ENCODE results near the gene PIP5K1A. TPM values are rescaled to one million over a fixed set of nuclear protein-coding genes. Genes with fewer than 3 reads are reported as not detected.

PIP5K1A gene
- polyA plus RNA-seq, 1 experiment, result 138 TPM

DNA sequence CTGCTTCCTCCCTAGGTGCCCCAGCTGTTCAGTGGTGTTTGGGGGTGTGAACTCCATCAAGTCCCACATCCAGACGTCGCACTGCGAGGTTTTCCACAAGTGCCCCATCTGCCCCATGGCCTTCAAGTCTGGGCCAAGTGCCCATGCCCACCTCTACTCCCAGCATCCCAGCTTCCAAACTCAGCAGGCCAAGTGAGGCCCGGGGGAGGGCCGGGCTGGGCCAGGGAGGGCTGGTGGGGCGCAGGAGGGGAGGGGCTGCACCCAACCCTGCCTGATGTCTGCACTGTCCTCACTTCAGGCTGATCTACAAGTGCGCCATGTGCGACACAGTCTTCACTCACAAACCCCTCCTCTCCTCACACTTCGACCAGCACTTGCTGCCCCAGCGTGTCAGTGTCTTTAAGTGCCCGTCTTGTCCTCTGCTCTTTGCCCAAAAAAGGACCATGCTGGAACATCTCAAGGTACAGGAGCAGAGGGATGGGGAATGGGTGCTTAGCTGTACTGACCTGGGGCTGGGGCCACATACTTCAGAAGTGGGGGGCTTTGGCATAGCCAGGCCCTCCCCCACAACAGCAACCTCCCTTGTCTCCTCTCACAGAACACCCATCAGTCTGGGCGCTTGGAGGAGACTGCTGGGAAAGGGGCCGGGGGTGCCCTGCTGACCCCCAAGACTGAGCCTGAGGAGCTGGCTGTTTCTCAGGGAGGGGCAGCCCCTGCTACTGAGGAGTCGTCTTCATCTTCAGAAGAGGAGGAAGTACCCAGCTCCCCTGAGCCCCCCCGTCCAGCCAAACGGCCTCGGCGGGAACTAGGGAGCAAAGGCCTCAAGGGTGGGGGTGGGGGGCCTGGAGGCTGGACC, 91.0 kb downstream of the PIP5K1A start:
- no peak overlapping the region for H3K4me3 ChIP-seq (ENCODE audit: low read depth, low read length)
- ChIA-PET POLR2A (no interaction called here), CTCF (interaction anchor here (1.3 kb wide), 1 partner anchor 11 kb away, joined by 6 read pairs; no protein-coding TSS in a partner anchor)
- no peak for TF ChIP-seq CTCF (IDR thresholded peaks at IDR 0.05; ENCODE audit: insufficient read depth, low read depth, low read length)
- H3K36me3 ChIP-seq (ENCODE audit: control insufficient read depth, insufficient read depth, low read length), result peaks cover 61% of the 10 kb centered on the region
- no peaks in the 10 kb centered on the region for H3K27me3 ChIP-seq (ENCODE audit: control insufficient read depth, insufficient read depth, low read length)
- no peak for DNase-seq (ENCODE audit: low read depth)

GRCh38 chr1:151289991-151290708, 91.8 kb downstream of the PIP5K1A start:
- H3K36me3 ChIP-seq (ENCODE audit: control insufficient read depth, insufficient read depth, low read length), result peaks cover 64% of the 10 kb centered on the region
- CTCF ChIA-PET, result interaction anchor here (0.9 kb wide), 1 partner anchor 40 kb away, joined by 3 read pairs; no protein-coding TSS in a partner anchor
- DNase-seq (ENCODE audit: low read depth), result no peak

DNA sequence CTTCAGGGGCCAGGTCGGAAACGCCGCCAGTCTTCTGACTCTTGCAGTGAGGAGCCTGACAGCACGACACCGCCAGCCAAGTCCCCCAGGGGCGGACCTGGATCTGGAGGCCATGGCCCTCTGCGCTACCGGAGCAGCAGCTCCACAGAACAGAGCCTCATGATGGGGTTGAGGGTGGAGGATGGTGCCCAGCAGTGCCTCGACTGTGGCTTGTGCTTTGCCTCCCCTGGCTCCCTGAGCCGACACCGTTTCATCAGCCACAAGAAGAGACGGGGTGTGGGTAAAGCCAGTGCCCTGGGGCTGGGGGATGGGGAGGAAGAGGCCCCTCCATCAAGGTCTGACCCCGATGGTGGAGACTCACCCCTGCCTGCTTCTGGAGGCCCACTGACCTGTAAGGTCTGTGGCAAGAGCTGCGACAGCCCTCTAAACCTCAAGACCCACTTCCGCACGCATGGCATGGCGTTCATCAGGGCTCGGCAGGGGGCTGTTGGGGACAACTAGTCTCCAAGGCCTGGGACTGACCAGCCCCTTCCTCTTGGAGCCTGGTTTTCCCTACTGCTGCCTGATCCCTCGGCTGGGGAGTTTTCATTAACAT, 92.5 kb downstream of the PIP5K1A start:
- TF ChIP-seq CTCF (IDR thresholded peaks at IDR 0.05; ENCODE audit: insufficient read depth, low read depth, low read length), result no peak
- POLR2A ChIA-PET, result no interaction called here
- no peak for DNase-seq (ENCODE audit: low read depth)
- Histone ChIP-seq H3K4me3 (ENCODE audit: low read depth, low read length) (no peak overlapping the region), H3K36me3 (ENCODE audit: control insufficient read depth, insufficient read depth, low read length) (peaks cover 66% of the 10 kb centered on the region), H3K27me3 (ENCODE audit: control insufficient read depth, insufficient read depth, low read length) (no peaks in the 10 kb centered on the region)
- CTCF ChIA-PET, result interaction anchor here (0.9 kb wide), 1 partner anchor 39 kb away, joined by 3 read pairs; no protein-coding TSS in a partner anchor

More at GRCh38 chr1:151289991-151290708, 91.8 kb downstream of the PIP5K1A start:
- Histone ChIP-seq H3K4me3 (ENCODE audit: low read depth, low read length) (no peak overlapping the region), H3K27me3 (ENCODE audit: control insufficient read depth, insufficient read depth, low read length) (no peaks in the 10 kb centered on the region)
- no peak for TF ChIP-seq CTCF (IDR thresholded peaks at IDR 0.05; ENCODE audit: insufficient read depth, low read depth, low read length)
- POLR2A ChIA-PET, result no interaction called here

GRCh38 chr1:151292207-151293030, 94.1 kb downstream of the PIP5K1A start:
- POLR2A ChIA-PET, result no interaction called here
- peaks cover 58% of the 10 kb centered on the region for H3K36me3 ChIP-seq (ENCODE audit: control insufficient read depth, insufficient read depth, low read length)
- DNase-seq (ENCODE audit: low read depth), result no peak
- no peaks in the 10 kb centered on the region for H3K27me3 ChIP-seq (ENCODE audit: control insufficient read depth, insufficient read depth, low read length)
- TF ChIP-seq CTCF (IDR thresholded peaks at IDR 0.05; ENCODE audit: insufficient read depth, low read depth, low read length), result no peak
- CTCF ChIA-PET, result interaction anchor here (0.7 to 17.3 kb wide), 6 partner anchors 8 to 48 kb away, joined by 3 to 267 read pairs (median 4); no protein-coding TSS in a partner anchor
- no peak overlapping the region for H3K4me3 ChIP-seq (ENCODE audit: low read depth, low read length)

Data from BJ (cell line).